Liver (tissue), 9 donors: ENCODE measurements around the gene FCSK. TPM values are rescaled to one million over a fixed set of nuclear protein-coding genes. Genes with fewer than 3 reads are reported as not detected.

Experiments used
- DNase-seq: peaks from one replicate; pipeline ENCODE4 v3.0.0-alpha.2; 2017; ENCODE audit warnings: low spot score
- H3K27ac ChIP-seq, 2 donors: one replicate each; pipeline ENCODE4 v1.7.0; 2013; ENCODE audit warnings: inconsistent platforms in 2 of 2, low read length in 2 of 2, control low read depth in 1 of 2, low read depth in 1 of 2, mild to moderate bottlenecking in 1 of 2
- H3K27me3 ChIP-seq, 4 donors: one replicate each; pipeline versions ENCODE4 v1.6.1 to v1.7.0; 2013; ENCODE audit warnings: low read length in 3 of 4, inconsistent platforms in 1 of 4, mild to moderate bottlenecking in 1 of 4, moderate library complexity in 1 of 4; ENCODE audit not compliant: control insufficient read depth in 4 of 4, insufficient read depth in 4 of 4
- H3K36me3 ChIP-seq, 4 donors: one replicate each; pipeline versions ENCODE4 v1.6.1 to v1.7.0; 2013; ENCODE audit warnings: low read length in 3 of 4, mild to moderate bottlenecking in 3 of 4, low read depth in 1 of 4, moderate library complexity in 1 of 4; ENCODE audit not compliant: control insufficient read depth in 4 of 4, insufficient read depth in 3 of 4
- H3K4me1 ChIP-seq, 4 donors: one replicate each; pipeline versions ENCODE4 v1.6.1 to v1.7.0; 2013; ENCODE audit warnings: low read length in 3 of 4, mild to moderate bottlenecking in 3 of 4, moderate library complexity in 1 of 4; ENCODE audit not compliant: control insufficient read depth in 4 of 4, insufficient read depth in 4 of 4
- H3K4me3 ChIP-seq, 3 donors: one replicate each; pipeline versions ENCODE4 v1.6.1 to v1.7.0; 2013; ENCODE audit warnings: low read length in 3 of 3, control low read depth in 1 of 3, low read depth in 1 of 3, mild to moderate bottlenecking in 1 of 3
- H3K9ac ChIP-seq, 2 donors: one replicate each; pipeline ENCODE4 v1.7.0; 2013; ENCODE audit warnings: low read length in 2 of 2, mild to moderate bottlenecking in 2 of 2, moderate library complexity in 2 of 2, control low read depth in 1 of 2, low read depth in 1 of 2
- H3K9me3 ChIP-seq, 4 donors: one replicate each; pipeline versions ENCODE4 v1.6.1 to v1.7.0; 2013; ENCODE audit warnings: low read length in 3 of 4; ENCODE audit not compliant: control insufficient read depth in 4 of 4
- CTCF ChIP-seq: fragments of 150-350 bp; IDR thresholded peaks from 2 replicates; pipeline ENCODE4 v1.5.1; 2017; ENCODE audit warnings: improper control_type of control experiment, low read depth, low read length; ENCODE audit not compliant: missing input control
- FOXA1 ChIP-seq: IDR thresholded peaks from 2 replicates; pipeline ENCODE4 v1.6.1; 2016; ENCODE audit warnings: antibody characterized with exemption
- FOXA2 ChIP-seq: IDR thresholded peaks from 2 replicates; pipeline ENCODE4 v1.6.1; 2016; ENCODE audit warnings: antibody characterized with exemption
- HNF4A ChIP-seq, 2 donors: conservative IDR thresholded peaks; 2 replicates each; pipeline ENCODE4 v1.6.1; 2016; ENCODE audit warnings: antibody characterized with exemption in 2 of 2, mild to moderate bottlenecking in 2 of 2
- HNF4G ChIP-seq: IDR thresholded peaks from 2 replicates; pipeline ENCODE4 v1.6.1; 2016; ENCODE audit warnings: antibody characterized with exemption
- JUND ChIP-seq, 2 donors: IDR thresholded peaks; 2 replicates each; pipeline ENCODE4 v1.6.1; 2016; ENCODE audit warnings: antibody characterized with exemption in 2 of 2
- MAX ChIP-seq: IDR thresholded peaks from 2 replicates; pipeline ENCODE4 v1.6.1; 2016; ENCODE audit warnings: antibody characterized with exemption
- NR2F2 ChIP-seq: IDR thresholded peaks from 2 replicates; pipeline ENCODE4 v1.6.1; 2016; ENCODE audit warnings: antibody characterized with exemption
- RXRA ChIP-seq, 2 donors: IDR thresholded peaks; 2 replicates each; pipeline ENCODE4 v1.6.1; 2017 to 2018; ENCODE audit warnings: antibody characterized with exemption in 2 of 2, mild to moderate bottlenecking in 1 of 2
- SP1 ChIP-seq: IDR thresholded peaks from 2 replicates; pipeline ENCODE4 v1.6.1; 2018; ENCODE audit warnings: antibody characterized with exemption, mild to moderate bottlenecking
- TAF1 ChIP-seq: conservative IDR thresholded peaks from 2 replicates; pipeline ENCODE4 v1.6.1; 2016; ENCODE audit warnings: antibody characterized with exemption, mild to moderate bottlenecking
- WGBS: extraction: QIAGEN DNeasy Blood & Tissue Kit; methylation state at CpG from one replicate; pipeline ENCODE4 v1.1.7; 2013; 5-methylcytosine and 5-hydroxymethylcytosine counted together
- polyA plus RNA-seq, 2 donors: library from polyadenylated mRNA; stranded (reverse) in 1 of 2; unstranded in 1 of 2; fragments of 200-250 nt in 1 of 2; fragments of >200 nt in 1 of 2; fragmentation: Nextera tagmentation in 1 of 2; extraction: Ambion mirVana in 1 of 2; gene quantifications; one replicate each; pipeline versions ENCODE4 v1.2.1 to v1.2.3, GENCODE V29; 2013 to 2015
- total RNA-seq, 2 donors: library from RNA; depleted of rRNA; stranded (reverse); fragments of >200 nt; gene quantifications; one replicate each; pipeline ENCODE4 v1.2.3, GENCODE V29; 2014
- TF ChIP-seq, protein P1 (sequence below): IDR thresholded peaks from 2 replicates; pipeline ENCODE4 v1.6.1; 2016; ENCODE audit warnings: antibody characterized with exemption, mild to moderate bottlenecking
- TF ChIP-seq, protein P2 (sequence below): IDR thresholded peaks from 2 replicates; pipeline ENCODE4 v1.6.1; 2016; ENCODE audit warnings: antibody characterized with exemption
- donor health status: healthy.
- donor health status: healthy.
- donor health status: healthy.
- donor health status: healthy.
- donor health status: healthy.

The FCSK gene
- total and polyA plus RNA-seq, 4 donors = 4.3 to 20.2 (median 8.5) TPM

DNA sequence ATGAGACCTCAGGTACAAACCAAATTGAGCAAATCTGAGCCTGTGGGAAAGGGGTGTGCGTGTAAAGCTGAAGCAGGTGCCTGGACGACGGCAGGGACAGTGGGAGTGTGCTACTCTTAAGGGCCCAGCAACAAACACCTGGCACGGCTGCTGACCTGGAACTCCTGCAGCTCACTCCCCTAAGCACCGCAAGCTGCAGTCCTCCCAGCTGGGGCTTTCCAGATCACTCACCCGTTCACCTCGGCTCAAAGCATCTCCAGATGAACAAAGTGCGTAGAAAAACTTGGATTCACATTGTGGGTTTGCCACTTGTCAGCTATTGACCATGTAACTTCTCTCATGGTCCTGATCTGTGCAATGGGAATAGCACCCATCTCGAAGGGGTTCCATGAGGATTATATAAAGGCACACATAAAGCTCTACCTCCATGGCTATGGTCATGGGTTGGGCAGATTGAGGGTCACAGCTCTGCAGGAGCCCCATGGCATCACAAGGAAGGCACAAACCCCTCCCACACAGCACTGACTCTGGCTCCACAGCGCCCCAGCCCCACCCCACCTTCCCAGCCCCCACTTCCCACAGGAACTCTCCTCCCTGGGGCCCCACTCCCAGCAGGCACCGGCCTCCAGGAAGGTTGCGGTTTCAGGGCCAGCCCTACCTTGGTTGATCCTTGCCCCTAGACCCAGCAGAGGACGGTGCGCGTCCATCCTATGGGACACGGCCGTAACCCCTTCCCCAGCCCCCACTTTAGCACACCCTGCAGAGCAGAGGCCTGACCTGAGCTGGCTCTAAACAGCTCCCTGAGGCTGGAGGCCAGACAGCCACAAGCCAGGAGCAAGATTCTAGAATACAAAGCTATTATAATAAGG, 37.4 kb upstream of the FCSK start:
- DNase-seq = no peak
- no peaks in the 10 kb centered on the region for H3K36me3 ChIP-seq

GRCh38 chr16:70417661-70418060, 36.7 kb upstream of the FCSK start:
- 80% methylated on average over 7 of the region's 7 CpGs for whole genome bisulfite sequencing
- H3K36me3 ChIP-seq = no peaks in the 10 kb centered on the region
- no peak overlapping the region for H3K27ac ChIP-seq
- H3K4me1 ChIP-seq = peaks cover 8 to 45% (median 31%) of the 10 kb centered on the region in 4 donors
- no peak overlapping the region for H3K4me3 ChIP-seq
- no peak overlapping the region for H3K9ac ChIP-seq
- no peak for DNase-seq
- no peaks in the 10 kb centered on the region for H3K27me3 ChIP-seq
- no peaks in the 10 kb centered on the region for H3K9me3 ChIP-seq
- TF ChIP-seq FOXA2 (no peak), SP1 (no peak), NR2F2 (no peak), HNF4A (conservative IDR thresholded peaks at IDR 0.05) (no peak), JUND (IDR thresholded peaks at IDR 0.05) (no peak), RXRA (IDR thresholded peaks at IDR 0.05) (no peak), FOXA1 (no peak), MAX (no peak), CTCF (no peak), HNF4G (no peak), TAF1 (no peak)
- TF ChIP-seq, protein P1, sequence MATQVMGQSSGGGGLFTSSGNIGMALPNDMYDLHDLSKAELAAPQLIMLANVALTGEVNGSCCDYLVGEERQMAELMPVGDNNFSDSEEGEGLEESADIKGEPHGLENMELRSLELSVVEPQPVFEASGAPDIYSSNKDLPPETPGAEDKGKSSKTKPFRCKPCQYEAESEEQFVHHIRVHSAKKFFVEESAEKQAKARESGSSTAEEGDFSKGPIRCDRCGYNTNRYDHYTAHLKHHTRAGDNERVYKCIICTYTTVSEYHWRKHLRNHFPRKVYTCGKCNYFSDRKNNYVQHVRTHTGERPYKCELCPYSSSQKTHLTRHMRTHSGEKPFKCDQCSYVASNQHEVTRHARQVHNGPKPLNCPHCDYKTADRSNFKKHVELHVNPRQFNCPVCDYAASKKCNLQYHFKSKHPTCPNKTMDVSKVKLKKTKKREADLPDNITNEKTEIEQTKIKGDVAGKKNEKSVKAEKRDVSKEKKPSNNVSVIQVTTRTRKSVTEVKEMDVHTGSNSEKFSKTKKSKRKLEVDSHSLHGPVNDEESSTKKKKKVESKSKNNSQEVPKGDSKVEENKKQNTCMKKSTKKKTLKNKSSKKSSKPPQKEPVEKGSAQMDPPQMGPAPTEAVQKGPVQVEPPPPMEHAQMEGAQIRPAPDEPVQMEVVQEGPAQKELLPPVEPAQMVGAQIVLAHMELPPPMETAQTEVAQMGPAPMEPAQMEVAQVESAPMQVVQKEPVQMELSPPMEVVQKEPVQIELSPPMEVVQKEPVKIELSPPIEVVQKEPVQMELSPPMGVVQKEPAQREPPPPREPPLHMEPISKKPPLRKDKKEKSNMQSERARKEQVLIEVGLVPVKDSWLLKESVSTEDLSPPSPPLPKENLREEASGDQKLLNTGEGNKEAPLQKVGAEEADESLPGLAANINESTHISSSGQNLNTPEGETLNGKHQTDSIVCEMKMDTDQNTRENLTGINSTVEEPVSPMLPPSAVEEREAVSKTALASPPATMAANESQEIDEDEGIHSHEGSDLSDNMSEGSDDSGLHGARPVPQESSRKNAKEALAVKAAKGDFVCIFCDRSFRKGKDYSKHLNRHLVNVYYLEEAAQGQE = no peak

More for the DNA sequence above, 37.4 kb upstream of the FCSK start:
- no peak overlapping the region for H3K27ac ChIP-seq
- WGBS = 81% methylated on average over 17 of the region's 17 CpGs
- no peaks in the 10 kb centered on the region for H3K27me3 ChIP-seq
- no peak overlapping the region for H3K4me3 ChIP-seq
- no peaks in the 10 kb centered on the region for H3K9me3 ChIP-seq
- H3K9ac ChIP-seq = no peak overlapping the region
- TF ChIP-seq, protein P2, sequence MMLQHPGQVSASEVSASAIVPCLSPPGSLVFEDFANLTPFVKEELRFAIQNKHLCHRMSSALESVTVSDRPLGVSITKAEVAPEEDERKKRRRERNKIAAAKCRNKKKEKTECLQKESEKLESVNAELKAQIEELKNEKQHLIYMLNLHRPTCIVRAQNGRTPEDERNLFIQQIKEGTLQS = no peak
- TF ChIP-seq JUND (IDR thresholded peaks at IDR 0.05) = no peak
- TF ChIP-seq HNF4A (conservative IDR thresholded peaks at IDR 0.05) = no peak
- TF ChIP-seq CTCF = no peak
- TF ChIP-seq NR2F2 = no peak
- TF ChIP-seq, protein P1 = no peak
- peaks cover 6 to 40% (median 31%) of the 10 kb centered on the region in 4 donors for H3K4me1 ChIP-seq
